ENCODE data around the gene RASEF. TPM values are rescaled to one million over a fixed set of nuclear protein-coding genes. Genes with fewer than 3 reads are reported as not detected.

RASEF gene
- total and polyA plus RNA-seq, 8 donors, result 3.9 to 96.5 (median 45.6) TPM

GRCh38 chr9:82970359-82970758, 92.6 kb downstream of the RASEF start:
- Histone ChIP-seq H3K9me3 (no peaks in the 10 kb centered on the region), H3K4me1 (no peaks in the 10 kb centered on the region), H3K27me3 (no peaks in the 10 kb centered on the region), H3K36me3 (no peaks in the 10 kb centered on the region), H3K27ac (no peak overlapping the region), H3K4me3 (no peak overlapping the region)
- WGBS, 5 donors, result 65 to 77% (median 67%) methylated on average over 3 of the region's 3 CpGs
- no peak for DNase-seq
- intact Hi-C loops (cut with DNase I; ENCODE audit: low total_unique reads), result no loop called here
- TF ChIP-seq CTCF (IDR thresholded peaks at IDR 0.05) (no peak), POLR2AphosphoS5 (IDR thresholded peaks at IDR 0.05) (no peak), POLR2A (IDR thresholded peaks at IDR 0.05) (no peak)

GRCh38 chr9:82969291-82969690, 93.7 kb downstream of the RASEF start:
- Histone ChIP-seq H3K4me1 (no peaks in the 10 kb centered on the region), H3K4me3 (no peak overlapping the region), H3K36me3 (no peaks in the 10 kb centered on the region), H3K27ac (no peak overlapping the region), H3K27me3 (no peaks in the 10 kb centered on the region), H3K9me3 (no peaks in the 10 kb centered on the region)
- no peak for DNase-seq
- 72 to 88% (median 84%) methylated on average over 4 of the region's 4 CpGs for WGBS, 5 donors
- intact Hi-C loops (cut with DNase I; ENCODE audit: low total_unique reads), result no loop called here
- no peak for TF ChIP-seq CTCF (IDR thresholded peaks at IDR 0.05)
- TF ChIP-seq EP300 (IDR thresholded peaks at IDR 0.05), result no peak
- TF ChIP-seq POLR2AphosphoS5 (IDR thresholded peaks at IDR 0.05), result no peak
- no peak for TF ChIP-seq POLR2A (IDR thresholded peaks at IDR 0.05)

GRCh38 chr9:82968816-82969215, 94.1 kb downstream of the RASEF start:
- Histone ChIP-seq H3K27me3 (no peaks in the 10 kb centered on the region), H3K4me3 (no peak overlapping the region), H3K27ac (no peak overlapping the region), H3K9me3 (no peaks in the 10 kb centered on the region), H3K36me3 (no peaks in the 10 kb centered on the region), H3K4me1 (no peaks in the 10 kb centered on the region)
- intact Hi-C loops (cut with DNase I; ENCODE audit: low total_unique reads), result no loop called here
- TF ChIP-seq CTCF (IDR thresholded peaks at IDR 0.05), result no peak
- no peak for TF ChIP-seq EP300 (IDR thresholded peaks at IDR 0.05)
- TF ChIP-seq POLR2AphosphoS5 (IDR thresholded peaks at IDR 0.05), result no peak
- TF ChIP-seq POLR2A (IDR thresholded peaks at IDR 0.05), result no peak
- WGBS, 5 donors, result 75 to 90% (median 84%) methylated on average over 1 of the region's 1 CpG
- no peak for DNase-seq

GRCh38 chr9:82968388-82968787, 94.6 kb downstream of the RASEF start:
- 81 to 93% (median 82%) methylated on average over 3 of the region's 3 CpGs for WGBS, 5 donors
- intact Hi-C loops (cut with DNase I; ENCODE audit: low total_unique reads), result no loop called here
- no peaks in the 10 kb centered on the region for H3K4me1 ChIP-seq
- no peaks in the 10 kb centered on the region for H3K9me3 ChIP-seq
- no peak overlapping the region for H3K4me3 ChIP-seq
- TF ChIP-seq POLR2A (IDR thresholded peaks at IDR 0.05) (no peak), POLR2AphosphoS5 (IDR thresholded peaks at IDR 0.05) (no peak), CTCF (IDR thresholded peaks at IDR 0.05) (no peak), EP300 (IDR thresholded peaks at IDR 0.05) (no peak)
- H3K27ac ChIP-seq, result no peak overlapping the region
- DNase-seq, result no peak
- no peaks in the 10 kb centered on the region for H3K36me3 ChIP-seq
- H3K27me3 ChIP-seq, result no peaks in the 10 kb centered on the region

Measured in stomach (tissue), 9 donors.